Smooth muscle cell (in vitro differentiated cells): ENCODE measurements around the gene ALDH1A3. TPM values are rescaled to one million over a fixed set of nuclear protein-coding genes. Genes with fewer than 3 reads are reported as not detected.

Source experiments
- DNase-seq: peaks from one replicate; lab custom pipeline; 2025; ENCODE audit not compliant: unreplicated experiment; lab: John Stamatoyannopoulos, UW
- H2AFZ ChIP-seq: fragments of 200-600 bp; sonication (generic); 2 replicates; pipeline ENCODE4 v1.6.0; 2016; ENCODE audit warnings: antibody characterized with exemption, low read depth, mild to moderate bottlenecking
- H3F3A ChIP-seq: fragments of 200-600 bp; sonication (generic); 2 replicates; pipeline ENCODE4 v1.6.0; 2017; ENCODE audit warnings: antibody characterized with exemption, low read depth
- H3K27ac ChIP-seq: fragments of 200-600 bp; sonication (generic); 2 replicates; pipeline ENCODE4 v1.5.1; 2016; ENCODE audit warnings: low read depth, mild to moderate bottlenecking
- H3K27me3 ChIP-seq: fragments of 200-600 bp; sonication (generic); 2 replicates; pipeline ENCODE4 v1.6.1; 2016; ENCODE audit warnings: low read depth, mild to moderate bottlenecking
- H3K36me3 ChIP-seq: fragments of 200-600 bp; sonication (generic); 2 replicates; pipeline ENCODE4 v1.5.1; 2016; ENCODE audit warnings: low read depth
- H3K4me1 ChIP-seq: fragments of 200-600 bp; sonication (generic); 2 replicates; pipeline ENCODE4 v1.5.1; 2016; ENCODE audit warnings: low read depth
- H3K4me2 ChIP-seq: fragments of 200-600 bp; sonication (generic); 2 replicates; pipeline ENCODE4 v1.6.0; 2016; ENCODE audit warnings: mild to moderate bottlenecking
- H3K4me3 ChIP-seq: fragments of 200-600 bp; sonication (generic); 2 replicates; pipeline ENCODE4 v1.5.1; 2016; ENCODE audit warnings: mild to moderate bottlenecking
- H3K79me2 ChIP-seq: fragments of 200-600 bp; sonication (generic); 2 replicates; pipeline ENCODE4 v1.6.0; 2016; ENCODE audit warnings: low read depth, mild to moderate bottlenecking
- H3K9ac ChIP-seq: fragments of 200-600 bp; sonication (generic); 2 replicates; pipeline ENCODE4 v1.6.0; 2016; ENCODE audit warnings: low read depth
- H3K9me3 ChIP-seq: fragments of 200-600 bp; sonication (generic); replicated peaks from 2 replicates; pipeline ENCODE4 v1.5.1; 2016; ENCODE audit warnings: low read depth
- H4K20me1 ChIP-seq: fragments of 200-600 bp; sonication (generic); 2 replicates; pipeline ENCODE4 v1.6.0; 2016; ENCODE audit warnings: low read depth
- CTCF ChIP-seq: fragments of 200-600 bp; sonication (generic); IDR thresholded peaks from 2 replicates; pipeline ENCODE4 v1.5.1; 2017; ENCODE audit warnings: borderline replicate concordance, mild to moderate bottlenecking, antibody characterized with exemption; ENCODE audit not compliant: insufficient read depth, poor library complexity, severe bottlenecking
- WGBS: methylation state at CpG from one replicate; pipeline ENCODE4 v1.1.7; 2016; ENCODE audit warnings: low lambda C conversion rate; 5-methylcytosine and 5-hydroxymethylcytosine counted together
- polyA plus RNA-seq: library from polyadenylated mRNA; unstranded; fragments of >200 nt; fragmentation: Nextera tagmentation; extraction: Ambion mirVana; gene quantifications from 2 replicates; pipeline ENCODE4 v1.2.1, GENCODE V29; 2016
- total RNA-seq: library from RNA; depleted of rRNA; stranded (reverse); fragments of >200 nt; gene quantifications from 2 replicates; pipeline ENCODE4 v1.2.3, GENCODE V29; 2014

ALDH1A3 gene
- total and polyA plus RNA-seq, 2 experiments from 2014 or later: 1.3 to 1.6 TPM

- no peak overlapping the region for H3K4me2 ChIP-seq
- no peak overlapping the region for H3K4me3 ChIP-seq
- 42% methylated on average over 6 of the region's 6 CpGs for WGBS
- H3K27me3 ChIP-seq: no peaks in the 10 kb centered on the region
- peaks cover 4% of the 10 kb centered on the region for H3K4me1 ChIP-seq
- no peak overlapping the region for H3K9ac ChIP-seq
- no peak overlapping the region for H3K27ac ChIP-seq
- no peaks in the 10 kb centered on the region for H3F3A ChIP-seq
- no peak for DNase-seq
- no peaks in the 10 kb centered on the region for H3K79me2 ChIP-seq
- H2AFZ ChIP-seq: no peak overlapping the region
- TF ChIP-seq CTCF: no peak
- no peaks in the 10 kb centered on the region for H3K9me3 ChIP-seq
- H4K20me1 ChIP-seq: no peaks in the 10 kb centered on the region
- H3K36me3 ChIP-seq: no peaks in the 10 kb centered on the region
Observed at GRCh38 chr15:100929641-100930042, 50.0 kb downstream of the ALDH1A3 start.

GRCh38 chr15:100930306-100930848 lies 50.7 kb downstream of the ALDH1A3 start:
- H3K36me3 ChIP-seq: no peaks in the 10 kb centered on the region
- WGBS: 94% methylated on average over 4 of the region's 4 CpGs

GRCh38 chr15:100931143-100931890 lies 51.7 kb downstream of the ALDH1A3 start:
- Histone ChIP-seq H3K36me3 (no peaks in the 10 kb centered on the region), H3K27me3 (no peaks in the 10 kb centered on the region), H3F3A (no peaks in the 10 kb centered on the region), H3K9me3 (no peaks in the 10 kb centered on the region), H4K20me1 (no peaks in the 10 kb centered on the region), H3K4me2 (no peak overlapping the region), H2AFZ (no peak overlapping the region), H3K4me3 (no peak overlapping the region), H3K27ac (no peak overlapping the region), H3K79me2 (no peaks in the 10 kb centered on the region), H3K4me1 (peaks cover 4% of the 10 kb centered on the region), H3K9ac (no peak overlapping the region)
- no peak for DNase-seq
- no peak for TF ChIP-seq CTCF
- WGBS: 91% methylated on average over 15 of the region's 15 CpGs

More at GRCh38 chr15:100930306-100930848, 50.7 kb downstream of the ALDH1A3 start:
- Histone ChIP-seq H3K79me2 (no peaks in the 10 kb centered on the region), H3F3A (no peaks in the 10 kb centered on the region), H3K4me2 (no peak overlapping the region), H3K27me3 (no peaks in the 10 kb centered on the region), H3K27ac (no peak overlapping the region), H3K4me1 (peaks cover 4% of the 10 kb centered on the region), H3K4me3 (no peak overlapping the region), H2AFZ (no peak overlapping the region), H4K20me1 (no peaks in the 10 kb centered on the region), H3K9me3 (no peaks in the 10 kb centered on the region), H3K9ac (no peak overlapping the region)
- no peak for DNase-seq
- TF ChIP-seq CTCF: no peak
